ENCODE data around the gene MINDY4. TPM values are rescaled to one million over a fixed set of nuclear protein-coding genes. Genes with fewer than 3 reads are reported as not detected.

Gene MINDY4
- total and polyA plus RNA-seq, 2 of the 4 experiments (the other 2 are of a cell fraction): 1.8 to 3.6 TPM

- Histone ChIP-seq H3K27me3 (ENCODE audit: control insufficient read depth, insufficient read depth, low read length) (no peaks in the 10 kb centered on the region), H3K9ac (ENCODE audit: low read depth, low read length) (no peak overlapping the region), H2AK5ac (ENCODE audit: low read depth, low read length) (no peak overlapping the region), H3K4me3 (ENCODE audit: insufficient read depth, low read depth, low read length) (no peak overlapping the region), H4K8ac (ENCODE audit: low read depth in 2 of 2, low read length in 2 of 2) (no peak overlapping the region), H4K20me1 (ENCODE audit: insufficient read depth, low read length) (no peaks in the 10 kb centered on the region), H2BK120ac (ENCODE audit: low read depth, low read length) (no peak overlapping the region), H2BK20ac (ENCODE audit: low read depth, low read length) (no peak overlapping the region), H3K79me1 (ENCODE audit: low read depth in 1 of 2, low read length in 2 of 2) (peaks cover 0 to 7% of the 10 kb centered on the region in 2 experiments; a peak in 1 of 4 replicates), H2AFZ (replicated peaks; ENCODE audit: low read length, poor library complexity) (no peak overlapping the region), H2AK9ac (replicated peaks; ENCODE audit: low read depth, low read length, poor library complexity) (no peak overlapping the region), H3K9me1 (ENCODE audit: insufficient read depth, low read length) (peaks cover 16% of the 10 kb centered on the region), H3K14ac (replicated peaks; ENCODE audit: low read depth, low read length) (no peak overlapping the region), H4K5ac (ENCODE audit: low read depth, low read length) (no peak overlapping the region), H3K56ac (ENCODE audit: extremely low read depth, insufficient read depth, low read length) (no peak overlapping the region), H3K4me2 (ENCODE audit: low read depth, low read length) (no peak overlapping the region), H3K36me3 (ENCODE audit: control insufficient read depth, insufficient read depth, low read length) (peaks cover 12% of the 10 kb centered on the region), H4K91ac (ENCODE audit: insufficient read depth, low read depth, low read length) (no peak overlapping the region), H3K4ac (ENCODE audit: low read depth, low read length) (no peak overlapping the region), H3K9me3 (ENCODE audit: control insufficient read depth, insufficient read depth, low read length) (no peaks in the 10 kb centered on the region), H3K4me1 (ENCODE audit: control insufficient read depth, insufficient read depth, low read length) (0 out of 2 replicates have a peak, but pooled peaks cover 5% of the 10 kb centered on the region), H3K18ac (ENCODE audit: low read depth, low read length) (no peak overlapping the region), H2BK15ac (ENCODE audit: low read depth, low read length) (no peak overlapping the region), H3K23ac (ENCODE audit: low read depth, low read length) (no peak overlapping the region), H3K27ac (ENCODE audit: insufficient read depth, low read length) (no peak overlapping the region), H2BK5ac (ENCODE audit: low read depth, low read length, poor library complexity, severe bottlenecking) (no peak overlapping the region)
- ChIA-PET CTCF (no interaction called here), POLR2A (ENCODE audit: unreplicated experiment) (no interaction called here)
- ATAC-seq (ENCODE audit: low read depth) (no peak), DNase-seq (no peak)
- intact Hi-C loops (cut with micrococcal nuclease) (no loop called here), dilution Hi-C loops (cut with HindIII; ENCODE audit: low sequenced_read_pairs, unreplicated experiment) (no loop called here), in situ Hi-C loops (cut with MboI; ENCODE audit: low sequenced_read_pairs) (no loop called here)
- no CpG with 5 or more reads among the region's 9 CpGs for WGBS, 2 experiments (ENCODE audit: extremely low coverage in 2 of 2, insufficient read length in 1 of 2)
- BruUV-seq (replicated peaks): no TSS peak
- TF ChIP-seq MAZ (IDR thresholded peaks at IDR 0.05; ENCODE audit: borderline replicate concordance, low read depth, low read length) (no peak), CEBPB (IDR thresholded peaks at IDR 0.05; ENCODE audit: low read depth, low read length) (no peak), POLR2A (IDR thresholded peaks at IDR 0.05; ENCODE audit: low read depth, low read length) (no peak), CTCF (conservative IDR thresholded peaks at IDR 0.05; ENCODE audit: low read depth, low read length) (no peak), USF2 (IDR thresholded peaks at IDR 0.05; ENCODE audit: low read depth, low read length) (no peak), SMC3 (IDR thresholded peaks at IDR 0.05; ENCODE audit: low read depth, low read length) (no peak), RFX5 (IDR thresholded peaks at IDR 0.05; ENCODE audit: low read depth, low read length) (no peak), FOS (IDR thresholded peaks at IDR 0.05; ENCODE audit: low read depth, low read length) (no peak), MAFK (IDR thresholded peaks at IDR 0.05; ENCODE audit: low read depth, low read length) (no peak), ELK1 (IDR thresholded peaks at IDR 0.05; ENCODE audit: borderline replicate concordance, low read depth, low read length) (no peak), BHLHE40 (IDR thresholded peaks at IDR 0.05; ENCODE audit: low read depth, low read length) (no peak), MXI1 (IDR thresholded peaks at IDR 0.05; ENCODE audit: borderline replicate concordance, low read depth, low read length) (no peak), RAD21 (IDR thresholded peaks at IDR 0.05; ENCODE audit: low read length) (no peak), RCOR1 (IDR thresholded peaks at IDR 0.05; ENCODE audit: insufficient replicate concordance, low read length) (no peak), CHD1 (IDR thresholded peaks at IDR 0.05; ENCODE audit: low read depth, low read length) (no peak), NFE2L2 (IDR thresholded peaks at IDR 0.05; ENCODE audit: low read depth, low read length) (no peak)
Measured at GRCh38 chr7:30785786-30786185, 14.6 kb downstream of the MINDY4 start.

Data from IMR-90 (cell line).